Activated CD4-positive, alpha-beta T cell treated with anti-CD3 and anti-CD28 coated beads, Interleukin-10, Interleukin-2, amounts not matched to agents 100 ng/mL and 50 ng/mL, durations not matched to agents 16 hours and 8 hours (primary cell): ENCODE measurements around the gene NFATC1.

Source experiments
- DNase-seq: peaks from one replicate; pipeline ENCODE4 v3.0.0-alpha.2; 2020

The NFATC1 gene

DNA sequence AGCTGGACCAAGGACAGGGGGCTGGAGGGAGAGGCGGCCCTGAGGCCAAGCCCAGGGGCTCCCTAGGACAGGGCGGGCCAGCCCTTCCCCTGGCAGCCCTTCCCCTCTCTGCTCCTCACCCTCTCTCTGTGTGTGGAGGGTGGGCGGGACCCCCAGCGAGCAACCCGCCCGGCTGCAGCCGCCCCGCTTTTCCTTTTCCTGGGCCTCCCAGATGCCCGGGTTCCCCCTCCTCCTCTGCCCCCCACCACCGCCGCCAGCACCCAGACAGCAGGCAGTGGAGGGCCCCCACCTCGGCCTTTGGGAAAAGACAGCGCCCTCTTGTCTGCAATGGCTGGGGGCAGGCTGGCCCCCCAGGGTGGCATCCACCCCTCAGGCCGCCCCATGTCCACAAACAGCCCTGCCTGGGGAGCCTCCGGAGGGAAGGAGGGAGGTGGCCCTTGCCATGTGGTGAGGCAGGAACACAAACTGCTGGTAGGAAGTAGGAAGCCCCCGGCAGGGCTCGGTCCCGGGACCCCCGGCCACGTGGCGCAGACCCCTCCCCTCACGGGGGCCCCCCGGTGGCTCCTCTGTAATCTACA, 148.7 kb downstream of the NFATC1 start:
- no peak for DNase-seq

DNA sequence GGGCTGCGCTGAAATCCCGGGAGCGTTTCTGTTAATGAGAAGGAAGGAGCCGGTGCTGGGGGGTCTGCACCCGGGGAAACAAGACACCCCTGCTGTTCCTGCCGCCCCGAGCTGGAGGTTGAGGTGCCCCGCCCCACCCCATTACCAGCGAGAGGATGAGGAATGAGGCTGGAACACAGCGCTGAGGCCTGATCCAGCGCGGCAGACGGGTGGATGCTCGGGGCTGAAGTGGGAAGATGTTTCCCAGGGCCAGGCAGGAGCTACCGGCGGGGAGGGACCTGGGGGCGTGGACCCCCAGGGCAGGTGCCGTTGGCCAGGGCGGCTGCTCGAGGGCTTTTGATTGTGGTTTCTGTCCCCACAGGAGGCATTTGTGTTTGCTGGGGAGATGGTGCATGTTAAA, 149.5 kb downstream of the NFATC1 start:
- no peak for DNase-seq

DNA sequence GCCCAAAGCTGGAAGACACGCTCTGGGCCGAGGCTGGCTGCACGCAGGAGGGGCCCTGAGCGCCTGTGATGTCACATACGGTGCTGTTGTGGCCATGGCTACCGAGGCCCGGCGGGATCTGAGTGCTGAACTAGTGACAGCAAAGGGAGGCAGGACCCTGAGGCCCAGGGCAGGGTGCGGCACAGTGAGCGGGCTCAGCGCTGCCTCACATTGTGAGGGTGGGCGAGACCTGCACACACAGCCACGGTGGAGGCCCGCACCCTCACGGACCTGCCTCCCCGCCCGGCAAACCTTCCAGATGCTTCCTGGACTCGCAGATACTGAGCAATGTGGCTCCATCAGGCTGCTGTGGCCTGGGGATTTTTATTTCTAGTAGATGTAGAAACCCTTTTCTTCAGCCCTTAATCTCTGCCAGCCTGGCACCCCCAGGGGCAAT, 150.0 kb downstream of the NFATC1 start:
- DNase-seq, result no peak

DNA sequence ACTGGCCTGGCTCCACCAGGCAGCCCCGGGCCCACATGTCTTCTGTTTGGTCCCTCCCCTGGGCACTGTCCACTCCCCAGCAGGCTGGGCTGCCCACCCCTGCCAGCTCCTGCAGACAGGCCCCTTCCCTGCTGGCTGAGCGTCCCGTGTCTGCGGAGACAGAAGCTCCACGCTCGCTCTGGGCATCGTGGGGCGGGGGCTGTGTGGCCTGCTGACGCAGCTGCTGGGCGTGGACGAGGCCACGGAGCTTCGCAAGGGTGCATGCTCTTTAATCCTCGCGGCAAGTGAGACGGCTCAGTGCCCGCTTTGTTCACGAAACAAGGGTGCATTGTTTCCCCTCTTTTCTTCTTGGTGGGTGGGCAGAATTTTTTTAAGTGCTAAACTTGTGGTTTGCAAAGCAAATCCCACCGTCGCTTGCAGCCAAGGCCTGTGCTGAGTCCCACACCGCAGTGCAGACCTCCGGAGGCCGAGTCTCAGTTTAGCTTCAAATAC, 151.1 kb downstream of the NFATC1 start:
- DNase-seq, result no peak

DNA sequence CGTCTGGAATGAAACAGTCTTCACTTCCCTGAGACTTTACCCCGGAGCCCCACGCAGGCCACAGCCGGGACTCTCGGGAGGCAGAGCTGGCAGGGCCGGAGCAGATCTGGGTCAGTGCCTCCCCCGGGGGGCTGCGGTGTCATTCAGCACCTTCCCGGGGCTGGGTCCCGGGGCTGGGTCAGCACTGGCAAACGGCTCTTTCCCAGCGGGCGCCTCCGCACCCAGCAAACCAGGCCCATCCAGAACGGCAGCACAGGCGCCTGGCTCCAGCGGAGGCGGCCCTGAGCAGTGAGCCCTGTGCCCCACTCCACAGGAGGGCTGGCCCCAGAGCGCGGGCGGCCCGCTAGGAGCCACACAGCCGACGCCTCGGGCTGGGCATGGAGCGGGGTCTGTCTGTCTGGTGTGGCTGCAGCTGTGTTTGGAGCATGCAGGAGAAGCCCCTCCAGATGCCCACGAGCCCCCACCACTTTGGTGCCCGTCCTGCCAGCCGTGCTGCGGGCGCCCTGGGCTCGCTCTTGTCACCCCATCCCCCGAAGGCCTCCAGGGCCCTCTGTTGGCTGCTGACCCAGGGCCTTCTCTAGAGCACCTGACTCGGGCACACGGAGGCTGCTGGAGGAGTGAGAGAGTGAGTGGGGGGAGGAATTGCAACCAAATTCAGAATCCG, 151.8 kb downstream of the NFATC1 start:
- DNase-seq, result no peak

DNA sequence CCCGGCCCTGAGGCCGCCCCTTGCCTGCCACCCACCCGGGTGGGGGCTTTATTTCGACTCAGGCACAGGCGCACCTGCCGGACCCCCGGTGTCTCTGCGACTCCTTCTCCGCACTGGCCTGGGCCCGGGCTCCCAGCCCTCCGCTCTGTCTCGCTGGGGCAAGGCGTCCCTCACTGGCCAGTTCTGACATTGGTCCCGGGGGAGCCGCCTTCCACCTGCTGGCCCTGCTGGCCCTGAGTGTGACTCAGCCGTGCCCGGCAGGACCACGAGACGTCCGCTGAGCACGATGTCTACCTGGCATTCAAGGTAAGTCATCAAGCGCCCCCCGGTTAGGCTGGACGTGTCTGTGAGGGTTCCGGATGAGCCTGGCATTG, 152.3 kb downstream of the NFATC1 start:
- no peak for DNase-seq

DNA sequence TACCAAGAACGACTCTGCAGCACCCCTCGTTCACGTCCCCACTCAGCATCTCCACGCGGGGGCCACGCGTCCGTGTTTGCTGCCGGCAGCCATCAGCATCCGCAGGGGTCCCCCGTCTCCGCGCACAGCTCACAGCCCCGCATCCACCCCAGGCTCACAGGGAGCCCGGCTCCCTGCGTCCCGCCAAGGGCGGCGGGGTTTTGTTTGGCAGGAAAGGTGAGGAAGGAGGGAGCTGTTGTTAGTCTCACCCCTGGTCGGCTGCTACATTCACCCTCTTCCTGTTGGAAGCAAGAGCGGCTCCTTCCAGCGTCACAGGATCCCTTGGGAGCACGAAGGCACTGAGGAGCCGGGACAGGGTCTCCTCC, 152.9 kb downstream of the NFATC1 start:
- no peak for DNase-seq

DNA sequence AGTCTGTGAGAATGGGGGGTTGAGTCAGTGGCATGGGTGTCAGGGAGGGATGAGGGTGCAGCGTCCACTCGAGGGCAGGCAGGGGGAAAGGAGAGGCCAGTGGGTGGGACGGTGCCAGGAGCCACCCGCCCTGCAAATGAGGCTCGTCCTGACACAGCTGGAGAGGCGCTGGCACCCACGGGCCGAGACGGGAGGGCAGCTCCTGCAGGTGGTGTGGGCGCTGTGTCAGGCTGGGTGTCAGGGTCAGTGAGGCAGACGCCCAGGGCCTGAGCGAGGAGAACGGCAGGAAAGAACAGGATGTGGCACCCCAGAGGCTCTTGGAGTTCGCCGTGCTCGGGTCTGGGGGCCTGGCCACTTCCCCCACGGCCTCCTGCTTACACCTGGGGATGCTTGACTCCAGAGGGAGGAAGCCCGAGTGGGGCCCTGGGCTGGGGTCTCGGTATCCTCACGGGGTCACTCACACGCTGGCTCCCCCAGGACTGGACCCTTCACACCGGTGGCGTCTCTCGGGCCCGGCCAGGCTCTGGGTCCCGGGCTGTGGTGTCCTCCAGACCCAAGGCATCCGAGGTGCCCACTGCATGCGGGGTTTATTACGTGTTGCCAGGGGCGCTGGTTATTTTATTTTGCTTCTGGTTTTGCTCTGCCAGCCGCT, 153.4 kb downstream of the NFATC1 start:
- no peak for DNase-seq

DNA sequence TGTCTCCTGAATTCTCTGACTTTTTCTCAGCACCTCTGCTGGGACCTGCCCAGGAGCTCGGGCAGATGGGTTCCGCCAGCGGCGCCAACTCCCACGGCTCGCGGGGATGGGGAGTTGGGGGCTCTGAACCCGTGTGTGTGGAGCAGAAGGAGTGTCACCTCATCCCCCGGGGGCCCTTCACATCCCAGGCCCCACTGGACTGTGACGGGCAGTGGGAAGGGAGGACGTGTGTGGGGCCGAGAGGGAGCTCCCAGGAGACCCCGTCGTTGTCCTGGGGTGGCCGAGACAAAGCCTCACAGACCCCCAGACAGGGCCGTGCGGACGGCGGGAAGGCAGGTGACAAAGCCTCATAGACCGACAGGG, 153.9 kb downstream of the NFATC1 start:
- no peak for DNase-seq

DNA sequence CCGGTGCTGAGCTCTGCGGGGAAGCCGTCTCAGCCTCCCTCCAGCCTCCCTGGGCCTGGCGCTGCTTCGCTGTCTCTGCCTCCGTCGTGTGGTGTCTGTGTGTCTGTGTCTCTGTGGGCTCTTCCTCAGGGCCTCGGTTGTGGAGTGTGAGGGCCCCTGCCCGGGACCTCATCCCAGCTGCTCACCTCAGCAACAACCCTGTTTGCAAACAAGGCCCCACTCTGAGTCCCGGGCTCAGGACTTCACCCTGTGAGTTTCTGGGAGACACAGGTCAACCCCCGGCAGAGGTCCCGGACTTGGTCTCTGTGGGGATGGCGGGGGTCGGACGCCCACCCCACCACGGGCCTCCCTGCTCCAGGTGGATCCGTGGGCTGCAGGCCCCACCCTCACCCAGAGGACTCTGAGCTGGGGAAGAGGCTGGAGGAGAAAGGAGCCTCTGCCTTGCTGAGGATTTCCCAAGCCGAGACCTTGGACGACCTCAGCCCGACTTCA, 156.5 kb downstream of the NFATC1 start:
- no peak for DNase-seq

DNA sequence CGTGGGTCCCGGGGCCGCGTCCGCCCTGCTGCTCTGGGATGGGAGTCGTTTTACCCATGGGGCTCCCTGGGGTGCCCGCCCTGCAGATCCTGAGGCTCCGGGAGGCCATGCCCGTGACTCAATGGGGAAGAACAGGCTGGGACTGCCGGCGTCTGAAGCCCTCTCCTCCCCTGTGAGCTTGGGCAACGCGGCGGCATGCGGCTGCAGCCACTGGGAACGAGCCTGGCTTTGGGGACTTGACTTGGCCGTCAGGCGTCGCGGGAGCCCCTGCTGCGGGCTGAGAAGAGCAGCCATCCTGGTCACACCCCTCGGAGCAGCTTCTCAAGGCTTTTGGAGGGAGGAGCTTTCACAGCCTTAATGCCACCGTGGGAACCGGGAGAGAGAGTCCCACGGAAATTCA, 157.0 kb downstream of the NFATC1 start:
- DNase-seq, result no peak

DNA sequence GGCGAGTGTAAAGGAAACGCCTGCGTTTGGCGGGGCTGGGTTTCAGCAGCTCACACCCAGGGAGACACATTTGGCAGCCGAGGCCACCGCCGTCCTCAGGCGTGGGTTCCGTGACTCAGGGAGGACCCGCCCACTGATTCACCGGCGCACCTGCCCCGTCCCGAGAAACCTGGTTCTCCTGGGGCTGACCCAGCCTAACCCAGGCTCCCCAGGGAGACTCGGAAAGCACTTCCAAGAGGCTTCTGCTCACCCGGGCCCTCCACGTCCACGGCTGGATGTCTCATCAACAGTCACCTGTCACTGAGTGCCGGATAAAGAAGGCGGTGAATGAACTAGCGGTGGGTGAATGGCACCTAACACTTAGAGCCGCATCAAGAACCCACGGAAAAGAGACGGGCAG, 157.4 kb downstream of the NFATC1 start:
- DNase-seq, result no peak

DNA sequence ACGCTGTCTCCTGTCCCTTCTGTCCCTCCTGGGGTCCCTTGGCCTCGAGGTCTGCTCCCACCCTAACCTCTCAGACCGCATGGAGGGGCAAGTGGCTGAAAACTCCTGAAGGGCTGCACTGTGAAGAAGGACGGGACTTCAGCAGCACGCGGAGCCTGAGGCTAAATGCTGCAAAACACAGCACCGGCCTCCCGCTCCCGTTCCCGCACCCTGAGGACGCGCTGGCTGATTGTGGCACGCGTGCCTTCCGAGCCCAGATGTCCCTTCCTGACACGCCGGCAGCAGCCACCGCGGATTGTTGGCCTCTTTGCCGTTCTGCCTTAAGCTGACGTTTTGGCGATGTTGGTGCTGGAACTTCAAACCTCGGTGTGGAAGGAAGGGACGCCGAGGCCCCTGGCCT, 158.0 kb downstream of the NFATC1 start:
- no peak for DNase-seq

DNA sequence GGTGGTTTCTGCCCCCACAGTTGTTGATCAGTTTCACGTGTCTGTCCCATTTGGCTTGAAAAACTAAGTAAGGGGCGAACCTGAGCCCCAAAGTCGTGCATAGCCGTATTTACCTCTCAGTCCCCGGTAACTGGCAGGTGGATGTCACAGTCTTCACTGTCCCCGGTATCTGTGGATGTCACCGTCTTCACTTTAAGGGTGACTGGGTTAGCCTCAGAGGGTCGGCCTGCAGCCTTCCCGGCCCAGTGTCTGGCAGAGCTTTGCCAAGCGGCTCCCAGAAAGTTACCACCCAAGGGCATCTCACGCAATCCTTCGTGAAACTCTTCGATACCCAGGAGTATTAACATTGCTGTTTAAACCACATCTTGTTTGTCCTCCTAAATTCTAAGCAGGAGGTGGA, 158.6 kb downstream of the NFATC1 start:
- no peak for DNase-seq

DNA sequence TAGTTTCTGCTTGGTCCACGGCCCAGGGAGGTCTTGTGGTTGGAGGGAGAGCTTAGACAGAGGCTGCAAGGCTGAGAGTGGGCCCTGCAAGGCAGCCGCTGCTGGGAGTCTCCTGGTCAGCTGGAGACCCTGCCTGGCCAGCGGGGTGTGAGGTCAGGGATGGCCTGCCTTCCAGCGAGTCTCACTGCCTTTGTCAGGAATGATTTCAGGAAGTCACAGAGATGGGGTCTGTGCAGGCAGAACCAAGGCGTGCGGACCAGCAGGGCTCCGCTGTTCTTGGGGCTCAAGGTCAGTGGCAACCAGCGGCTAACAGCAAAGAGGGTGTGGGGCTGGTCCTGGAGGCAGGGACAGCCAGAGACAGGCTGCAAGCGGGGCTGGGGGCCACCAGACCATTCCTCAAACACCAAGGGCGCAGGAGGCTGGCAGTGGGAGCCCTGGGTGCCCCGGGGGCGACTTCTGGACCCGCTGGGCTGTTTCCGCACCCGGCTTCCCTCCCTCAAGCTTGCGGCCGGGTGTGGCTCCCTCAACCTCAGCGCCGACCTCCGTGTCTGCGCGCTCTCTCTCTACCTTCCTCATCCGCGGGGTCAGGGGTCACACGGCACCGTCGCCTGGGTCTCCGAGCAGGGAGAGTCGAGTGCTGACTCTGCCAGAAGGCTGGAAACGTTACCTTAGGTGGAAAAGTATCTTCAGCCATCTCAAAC, 159.4 kb downstream of the NFATC1 start:
- DNase-seq, result no peak

DNA sequence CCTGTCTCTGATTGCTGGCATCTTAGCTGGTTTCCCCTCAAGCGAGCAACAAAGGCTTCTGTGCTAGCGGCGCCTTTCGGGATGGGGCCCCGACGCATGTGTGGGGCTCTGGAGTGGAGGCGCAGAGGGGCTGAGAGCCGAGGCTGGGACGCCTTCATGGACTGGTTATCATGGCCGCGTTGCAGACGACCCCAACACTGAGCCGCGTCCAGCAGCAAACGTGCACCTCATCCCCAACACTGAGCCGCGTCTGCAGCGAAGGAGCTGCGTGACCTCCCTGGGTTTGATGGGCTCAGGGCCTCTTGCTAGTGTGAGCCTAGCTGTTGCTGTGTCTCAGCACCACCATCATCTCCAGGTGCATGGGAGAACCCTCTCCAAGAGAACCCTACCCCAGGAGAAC, 160.2 kb downstream of the NFATC1 start:
- no peak for DNase-seq

DNA sequence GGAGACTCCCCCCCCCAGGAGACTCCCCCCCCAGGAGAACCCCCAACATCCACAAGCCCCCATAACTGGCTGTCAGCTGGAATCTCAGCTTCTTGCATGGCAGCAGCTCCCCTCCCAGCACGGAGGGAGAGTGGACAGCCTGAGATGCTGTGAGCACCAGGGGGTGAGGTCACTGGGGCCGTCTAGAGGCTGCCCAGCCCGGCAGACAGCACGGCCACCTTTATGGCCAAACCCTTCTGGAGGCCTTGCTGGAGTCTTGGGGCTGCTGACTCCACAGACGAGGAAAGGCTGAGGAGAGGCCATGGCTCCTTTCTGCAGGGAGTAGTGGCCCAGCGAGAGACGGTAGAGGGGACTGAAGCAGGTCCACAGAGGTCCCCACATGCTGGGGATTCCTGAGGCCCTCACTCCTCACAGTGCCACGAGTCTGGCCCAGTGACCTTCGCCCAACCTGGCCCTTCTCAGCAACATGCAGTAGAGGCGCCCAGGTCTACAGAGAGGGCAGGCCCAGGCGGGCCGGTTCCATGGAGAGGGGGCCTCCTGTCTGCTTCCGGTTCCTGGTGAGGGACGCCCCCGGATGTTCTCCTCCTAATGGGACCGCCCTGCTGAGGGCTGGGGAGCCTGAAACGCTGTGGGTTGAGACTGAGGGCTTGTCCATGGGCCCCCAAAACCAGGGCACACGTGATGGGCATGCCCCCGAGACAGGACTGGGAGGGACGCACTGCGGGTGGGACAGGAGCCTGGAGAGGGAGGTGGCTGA, 161.3 kb downstream of the NFATC1 start:
- no peak for DNase-seq

DNA sequence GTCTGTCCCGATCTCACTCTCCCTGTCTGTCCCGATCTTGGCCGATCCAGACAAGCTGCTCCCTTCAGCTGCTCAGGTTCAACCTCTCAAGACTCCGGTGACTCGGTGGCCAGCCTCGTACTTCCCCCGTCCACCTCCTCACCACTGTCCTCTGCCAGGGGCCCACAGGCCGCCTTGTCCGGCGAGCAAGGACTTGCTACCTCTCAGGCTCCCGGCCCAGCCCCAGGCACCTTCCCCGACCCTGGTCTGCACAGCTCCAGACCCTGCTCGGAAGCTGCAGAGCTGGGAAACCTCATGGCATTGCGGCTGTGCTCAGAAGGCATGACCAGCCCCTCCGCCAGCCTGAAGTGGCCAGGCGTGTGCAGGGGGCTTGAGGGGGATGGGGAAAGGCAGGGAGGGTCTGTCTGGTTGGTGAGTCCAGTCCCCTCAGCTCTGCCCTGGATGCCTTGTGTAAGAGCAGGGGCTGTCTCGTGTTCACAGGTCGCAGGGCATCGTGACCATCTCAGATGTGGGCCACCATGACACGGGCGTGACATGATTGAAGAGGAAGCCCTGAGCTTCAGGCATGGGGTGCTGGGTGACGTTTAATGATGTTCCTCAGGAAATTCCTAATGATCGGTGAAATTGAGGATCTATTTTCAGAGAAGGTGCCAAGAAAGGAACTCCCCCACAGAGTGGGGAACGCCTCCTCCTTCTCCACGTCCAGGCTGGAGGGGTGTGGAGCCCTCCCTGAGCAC, 162.6 kb downstream of the NFATC1 start:
- DNase-seq, result no peak

DNA sequence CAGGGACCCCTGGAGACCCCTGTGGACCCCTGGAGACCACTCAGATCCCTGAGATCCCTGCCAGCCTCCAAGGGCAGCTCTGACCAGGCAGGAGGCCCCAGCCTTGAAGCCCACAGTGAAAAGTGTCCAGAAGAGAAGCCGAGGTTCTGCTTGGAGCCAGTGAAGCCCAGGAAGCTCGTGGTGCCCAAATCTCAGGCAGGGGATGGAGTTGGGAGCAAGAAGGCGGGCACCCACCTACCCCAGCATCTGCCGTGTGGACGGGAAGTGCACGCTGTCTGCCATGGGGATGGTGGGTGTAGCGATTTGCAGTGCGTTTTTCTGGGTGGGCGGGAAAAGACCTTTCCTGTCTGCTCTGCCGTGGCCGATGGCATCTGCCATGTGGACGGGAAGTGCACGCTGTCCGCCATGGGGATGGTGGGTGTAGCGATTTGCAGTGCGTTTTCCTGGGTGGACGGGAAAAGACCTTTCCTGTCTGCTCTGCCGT, 163.2 kb downstream of the NFATC1 start:
- no peak for DNase-seq

DNA sequence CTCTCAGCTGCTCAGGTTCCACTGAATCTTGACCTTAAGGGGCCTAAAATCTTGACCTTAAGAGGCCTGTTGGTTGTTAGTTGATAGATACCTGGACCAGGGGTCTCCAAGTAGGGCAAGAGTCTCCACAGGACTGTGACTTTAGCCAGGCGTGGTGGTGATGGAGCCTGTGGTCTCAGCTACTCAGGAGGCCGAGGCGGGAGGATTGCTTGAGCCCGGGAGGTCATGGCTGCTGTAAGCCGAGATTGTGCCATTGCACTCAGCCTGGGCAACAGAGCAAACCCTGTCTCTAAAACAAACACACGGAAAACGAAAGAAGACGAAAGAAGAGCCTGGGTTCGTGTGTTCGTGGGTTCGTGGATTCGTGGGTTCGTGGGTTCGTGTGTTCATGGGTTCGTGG, 163.7 kb downstream of the NFATC1 start:
- no peak for DNase-seq

DNA sequence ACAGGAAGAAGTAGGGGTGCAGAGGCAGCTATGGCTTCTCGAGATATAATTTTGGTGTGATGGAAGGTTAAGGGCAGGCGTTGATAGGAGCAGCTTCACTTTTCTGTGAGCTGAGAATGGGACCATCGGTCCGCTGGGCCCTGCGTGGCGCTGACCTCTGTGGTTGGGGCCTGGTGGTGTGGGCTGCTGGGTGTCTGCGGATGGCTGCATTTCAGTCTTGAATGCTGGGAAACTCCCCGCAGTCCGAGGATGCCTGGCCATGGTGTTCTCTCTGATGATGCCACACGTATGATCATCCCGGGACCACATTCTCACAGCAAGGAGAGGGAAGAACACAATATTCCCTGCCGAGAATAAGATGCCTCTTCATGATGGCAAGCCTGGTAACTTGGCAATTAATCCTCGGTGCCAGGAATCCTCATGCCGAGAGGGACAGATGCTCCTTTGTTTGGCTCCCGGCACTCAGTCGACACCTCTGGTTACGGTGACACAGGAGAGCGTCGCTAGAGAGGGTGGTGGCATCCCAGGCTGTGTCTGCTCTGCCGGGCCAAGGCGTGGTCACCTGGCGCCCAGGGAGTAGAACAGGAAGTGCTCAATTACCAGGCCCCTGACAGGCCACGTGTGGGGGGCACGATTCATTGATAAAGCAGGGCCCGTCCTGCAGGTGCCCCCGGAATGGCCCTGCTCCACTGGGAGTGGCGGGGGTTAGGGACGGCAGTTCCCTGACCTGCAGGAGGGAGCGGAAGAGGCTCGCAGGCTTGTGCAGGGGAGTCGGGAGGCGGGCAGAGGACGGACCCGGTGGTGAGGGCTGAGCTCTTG, 164.5 kb downstream of the NFATC1 start:
- no peak for DNase-seq
